ENCODE data around the gene CHN2. TPM values are rescaled to one million over a fixed set of nuclear protein-coding genes. Genes with fewer than 3 reads are reported as not detected.

CHN2 gene
- total RNA-seq, 1 donor, result 0.81 TPM

- H3K4me3 ChIP-seq (ENCODE audit: low read depth, low read length), result no peak overlapping the region
- DNase-seq (ENCODE audit: low read depth), result peak; percentile 61
- TF ChIP-seq, protein P1, sequence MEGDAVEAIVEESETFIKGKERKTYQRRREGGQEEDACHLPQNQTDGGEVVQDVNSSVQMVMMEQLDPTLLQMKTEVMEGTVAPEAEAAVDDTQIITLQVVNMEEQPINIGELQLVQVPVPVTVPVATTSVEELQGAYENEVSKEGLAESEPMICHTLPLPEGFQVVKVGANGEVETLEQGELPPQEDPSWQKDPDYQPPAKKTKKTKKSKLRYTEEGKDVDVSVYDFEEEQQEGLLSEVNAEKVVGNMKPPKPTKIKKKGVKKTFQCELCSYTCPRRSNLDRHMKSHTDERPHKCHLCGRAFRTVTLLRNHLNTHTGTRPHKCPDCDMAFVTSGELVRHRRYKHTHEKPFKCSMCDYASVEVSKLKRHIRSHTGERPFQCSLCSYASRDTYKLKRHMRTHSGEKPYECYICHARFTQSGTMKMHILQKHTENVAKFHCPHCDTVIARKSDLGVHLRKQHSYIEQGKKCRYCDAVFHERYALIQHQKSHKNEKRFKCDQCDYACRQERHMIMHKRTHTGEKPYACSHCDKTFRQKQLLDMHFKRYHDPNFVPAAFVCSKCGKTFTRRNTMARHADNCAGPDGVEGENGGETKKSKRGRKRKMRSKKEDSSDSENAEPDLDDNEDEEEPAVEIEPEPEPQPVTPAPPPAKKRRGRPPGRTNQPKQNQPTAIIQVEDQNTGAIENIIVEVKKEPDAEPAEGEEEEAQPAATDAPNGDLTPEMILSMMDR (IDR thresholded peaks at IDR 0.05; ENCODE audit: insufficient read depth, low read length), result no peak
Measured at GRCh38 chr7:29360633-29361625, 166.4 kb downstream of the CHN2 start.

DNA sequence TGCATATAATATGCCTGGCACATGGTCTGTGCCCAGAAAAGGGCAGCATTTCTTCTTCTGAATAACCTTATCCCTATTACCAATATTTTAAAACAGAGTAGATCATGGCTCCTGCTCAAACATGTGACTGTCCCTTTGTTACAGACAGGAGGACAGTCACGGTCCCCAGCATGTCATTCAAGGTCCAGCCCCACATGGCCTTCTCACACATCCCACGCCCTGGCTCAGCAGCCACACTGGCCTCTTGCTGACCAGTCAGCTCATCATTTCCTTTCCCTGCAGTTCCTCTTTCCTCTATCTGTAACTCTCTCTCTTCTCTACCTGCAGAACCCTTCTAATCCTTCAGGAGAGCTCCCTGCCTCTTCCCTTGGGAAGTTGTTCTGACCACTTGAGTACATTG is 167.8 kb downstream of the CHN2 start:
- no peak for DNase-seq (ENCODE audit: low read depth)
- TF ChIP-seq, protein P1 (IDR thresholded peaks at IDR 0.05; ENCODE audit: insufficient read depth, low read length), result no peak
- no peak overlapping the region for H3K4me3 ChIP-seq (ENCODE audit: low read depth, low read length)

GRCh38 chr7:29363636-29364425 is 169.3 kb downstream of the CHN2 start:
- DNase-seq (ENCODE audit: low read depth), result no peak
- H3K4me3 ChIP-seq (ENCODE audit: low read depth, low read length), result no peak overlapping the region
- TF ChIP-seq, protein P1 (IDR thresholded peaks at IDR 0.05; ENCODE audit: insufficient read depth, low read length), result no peak

DNA sequence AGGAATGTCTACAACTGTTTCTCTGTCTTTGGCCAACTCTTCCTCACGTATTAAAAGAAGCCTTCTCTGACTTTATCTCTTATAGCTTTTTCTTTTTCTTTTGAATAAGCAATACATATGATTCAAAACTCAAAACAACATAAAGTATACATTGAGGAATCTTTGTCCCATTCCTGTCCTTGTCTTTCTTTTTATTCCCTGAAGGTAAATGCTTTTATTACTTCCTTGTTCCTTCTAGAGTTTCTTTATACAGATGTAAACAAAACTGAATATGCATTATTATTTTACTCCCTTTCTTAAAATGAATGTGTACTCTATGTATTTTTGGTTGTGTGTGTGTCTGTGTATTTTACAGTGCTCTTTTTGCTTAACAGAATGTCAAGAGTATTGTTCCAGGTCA is 170.1 kb downstream of the CHN2 start:
- TF ChIP-seq, protein P1 (IDR thresholded peaks at IDR 0.05; ENCODE audit: insufficient read depth, low read length), result no peak
- no peak overlapping the region for H3K4me3 ChIP-seq (ENCODE audit: low read depth, low read length)
- no peak for DNase-seq (ENCODE audit: low read depth)

DNA sequence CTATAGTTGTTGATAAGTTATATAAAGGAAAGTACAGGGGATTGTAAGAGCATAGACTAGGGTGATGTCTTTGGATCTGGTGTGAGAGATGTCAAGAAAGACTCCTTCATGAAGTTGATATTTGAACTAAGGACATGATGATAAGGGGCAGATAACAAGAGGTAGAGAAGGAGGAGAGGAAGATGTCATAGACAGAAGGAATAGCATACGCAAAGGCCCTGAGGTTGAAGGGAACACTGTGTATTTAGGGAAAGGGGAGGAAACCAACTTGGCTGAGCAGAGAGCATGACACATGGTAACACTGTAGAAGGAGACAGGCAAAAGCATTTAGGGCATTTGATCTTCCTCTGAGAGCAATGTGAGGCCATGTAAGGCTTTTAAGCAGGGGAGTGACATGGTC is 170.8 kb downstream of the CHN2 start:
- TF ChIP-seq, protein P1 (IDR thresholded peaks at IDR 0.05; ENCODE audit: insufficient read depth, low read length), result no peak
- DNase-seq (ENCODE audit: low read depth), result no peak

GRCh38 chr7:29367784-29368183 is 173.2 kb downstream of the CHN2 start:
- no peak for DNase-seq (ENCODE audit: low read depth)
- H3K4me3 ChIP-seq (ENCODE audit: low read depth, low read length), result no peak overlapping the region
- TF ChIP-seq, protein P1 (IDR thresholded peaks at IDR 0.05; ENCODE audit: insufficient read depth, low read length), result no peak

More for the DNA sequence above, 170.8 kb downstream of the CHN2 start:
- H3K4me3 ChIP-seq (ENCODE audit: low read depth, low read length), result no peak overlapping the region
